Endothelial cell of umbilical vein (primary cell): ENCODE data around the gene FRRS1L. TPM values are rescaled to one million over a fixed set of nuclear protein-coding genes. Genes with fewer than 3 reads are reported as not detected.
A peak's percentile ranks its signal among the peaks of the same experiment; 100 is the strongest.

Source experiments
- BruUV-seq: library from RNA; stranded (reverse); fragments of 400-500 nt; replicated peaks from 2 replicates; lab custom pipeline; 2021; lab: Mats Ljungman, UMichigan
- CTCF ChIA-PET: fragments of 300-600, 350-600 bp; sonication (Branson Sonifier 250); formaldehyde crosslinking; loops from one replicate; lab custom pipeline; 2021; ENCODE audit warnings: antibody characterized with exemption, inconsistent platforms; lab: Charles Lee
- POLR2A ChIA-PET: fragments of 300-600, 350-600 bp; sonication (Branson Sonifier 250); formaldehyde crosslinking; loops from one replicate; lab custom pipeline; 2021; ENCODE audit warnings: antibody characterized with exemption, inconsistent platforms; lab: Charles Lee
- DNase-seq: peaks from one replicate; pipeline ENCODE4 v3.0.0-alpha.2; 2011; ENCODE audit warnings: low read depth, low spot score
- FAIRE-seq: peaks from 2 replicates; lab custom pipeline; 2011; peaks lifted over from hg19 to GRCh38; lab: Jason Lieb, UNC
- H2AFZ ChIP-seq: 2 replicates; pipeline ENCODE4 v1.6.0; 2012; ENCODE audit warnings: low read depth, low read length, control low read depth, inconsistent platforms
- H3K27ac ChIP-seq: 2 replicates; pipeline ENCODE4 v1.5.1; 2011; ENCODE audit warnings: low read depth, mild to moderate bottlenecking, control low read depth, low read length, moderate library complexity; ENCODE audit not compliant: insufficient read depth
- H3K27me3 ChIP-seq, 2 experiments: 2 replicates each; pipeline versions ENCODE4 v1.6.0 to v1.6.1; 2011; ENCODE audit warnings: low read length in 2 of 2, mixed read lengths in 1 of 2; ENCODE audit not compliant: control insufficient read depth in 2 of 2, insufficient read depth in 2 of 2
- H3K36me3 ChIP-seq, 2 experiments: 2 replicates in 1 of 2; 3 replicates in 1 of 2; pipeline ENCODE4 v1.5.1; 2011; ENCODE audit warnings: low read length in 2 of 2, mild to moderate bottlenecking in 1 of 2, moderate library complexity in 1 of 2; ENCODE audit not compliant: control insufficient read depth in 2 of 2, insufficient read depth in 2 of 2; ENCODE audit errors: extremely low read depth in 1 of 2
- H3K4me1 ChIP-seq: 3 replicates; pipeline ENCODE4 v1.5.1; 2011; ENCODE audit warnings: mild to moderate bottlenecking, low read length; ENCODE audit not compliant: control insufficient read depth, insufficient read depth; ENCODE audit errors: extremely low read depth
- H3K4me2 ChIP-seq: 2 replicates; pipeline ENCODE4 v1.6.1; 2011; ENCODE audit warnings: low read length, control low read depth, mixed read lengths; ENCODE audit not compliant: insufficient read depth
- H3K4me3 ChIP-seq, 3 experiments: fragments of 200-600 bp in 1 of 3; sonication (generic), shearing (Covaris generic) in 1 of 3; replicated peaks in 1 of 3; 2 replicates each; pipeline ENCODE4 v1.5.1; 2011 to 2016; ENCODE audit warnings: control low read depth in 3 of 3, low read length in 3 of 3, mild to moderate bottlenecking in 2 of 3, inconsistent platforms in 1 of 3, low read depth in 1 of 3, moderate library complexity in 1 of 3; ENCODE audit not compliant: insufficient read depth in 1 of 3
- H3K79me2 ChIP-seq: 2 replicates; pipeline ENCODE4 v1.6.0; 2012; ENCODE audit warnings: low read length, inconsistent platforms; ENCODE audit not compliant: control insufficient read depth, insufficient read depth
- H3K9ac ChIP-seq: replicated peaks from 2 replicates; pipeline ENCODE3; 2011; ENCODE audit warnings: low read length, control low read depth; ENCODE audit not compliant: insufficient read depth; ENCODE audit errors: extremely low read depth
- H3K9me1 ChIP-seq: replicated peaks from 3 replicates; pipeline ENCODE4 v1.6.0; 2011; ENCODE audit warnings: mild to moderate bottlenecking, low read length; ENCODE audit not compliant: control insufficient read depth, insufficient read depth; ENCODE audit errors: extremely low read depth
- H3K9me3 ChIP-seq: replicated peaks from 2 replicates; pipeline ENCODE4 v1.5.1; 2012; ENCODE audit warnings: low read length, inconsistent platforms; ENCODE audit not compliant: control insufficient read depth, insufficient read depth
- H4K20me1 ChIP-seq: replicated peaks from 2 replicates; pipeline ENCODE3; 2011; ENCODE audit warnings: mild to moderate bottlenecking, low read length; ENCODE audit not compliant: control insufficient read depth, insufficient read depth; ENCODE audit errors: extremely low read depth
- EZH2 ChIP-seq: IDR thresholded peaks from 2 replicates; pipeline ENCODE4 v1.6.1; 2012; ENCODE audit warnings: borderline replicate concordance, low read depth, mild to moderate bottlenecking, moderate library complexity, low read length, inconsistent platforms; ENCODE audit not compliant: severe bottlenecking
- FOS ChIP-seq: IDR thresholded peaks from 2 replicates; pipeline ENCODE4 v1.6.1; 2011; ENCODE audit warnings: mild to moderate bottlenecking, low read length, moderate library complexity, borderline replicate concordance; ENCODE audit not compliant: insufficient read depth
- GATA2 ChIP-seq: IDR thresholded peaks from 2 replicates; pipeline ENCODE4 v1.7.0; 2011; ENCODE audit warnings: low read depth, mild to moderate bottlenecking, moderate library complexity, mixed read lengths, low read length; ENCODE audit not compliant: insufficient read length, insufficient read depth
- JUN ChIP-seq: IDR thresholded peaks from 2 replicates; pipeline ENCODE4 v1.6.1; 2011; ENCODE audit warnings: borderline replicate concordance, low read depth; ENCODE audit not compliant: insufficient read length, insufficient read depth
- MYC ChIP-seq: IDR thresholded peaks from one replicate; pipeline ENCODE4 v1.6.1; 2011; ENCODE audit warnings: mild to moderate bottlenecking, low read depth, low read length
- POLR2A ChIP-seq: IDR thresholded peaks from 2 replicates; pipeline ENCODE4 v1.6.1; 2012; ENCODE audit warnings: low read depth, mild to moderate bottlenecking, control low read depth, low read length
- POLR2AphosphoS5 ChIP-seq: IDR thresholded peaks from 2 replicates; pipeline ENCODE4 v1.6.1; 2012; ENCODE audit warnings: low read depth, mild to moderate bottlenecking, control low read depth, low read length, moderate library complexity; ENCODE audit not compliant: insufficient read depth
- dilution Hi-C: fragments of 300-500 bp; cut with MboI; formaldehyde crosslinking; loops from one replicate; pipeline ENCODE4 v1.15.0; 2019; ENCODE audit warnings: low sequenced_read_pairs; ENCODE audit not compliant: extremely low pct_ligation_motif_present
- intact Hi-C: fragments of 100-400 bp; cut with micrococcal nuclease; formaldehyde crosslinking; loops from one replicate; pipeline ENCODE4 v1.10.0; 2022
- polyA plus RNA-seq, 4 experiments: library from polyadenylated mRNA; depleted of rRNA in 3 of 4; stranded (reverse) in 3 of 4; unstranded in 1 of 4; fragments of >200 nt; gene quantifications; 2 replicates each; pipeline versions ENCODE4 v1.2.1 to v1.2.3, GENCODE V29; 2011 to 2012; ENCODE audit warnings: missing spikeins in 1 of 4
- total RNA-seq: library from RNA; stranded (reverse); gene quantifications from 2 replicates; pipeline ENCODE4 v1.2.3, GENCODE V29; 2021
- TF ChIP-seq, protein P1 (sequence below), 2 donors: IDR thresholded peaks; 1 replicate in 1 of 2; 2 replicates in 1 of 2; pipeline ENCODE4 v1.5.1; 2011; ENCODE audit warnings: low read length in 2 of 2, mild to moderate bottlenecking in 2 of 2, moderate library complexity in 2 of 2, control low read depth in 1 of 2, inconsistent platforms in 1 of 2, low read depth in 1 of 2; ENCODE audit not compliant: insufficient read depth in 1 of 2; ENCODE audit errors: extremely low read depth in 1 of 2
- TF ChIP-seq, protein P2 (sequence below): IDR thresholded peaks from 2 replicates; pipeline ENCODE4 v1.6.1; 2011; ENCODE audit not compliant: insufficient read depth, insufficient read length

The FRRS1L gene
- total and polyA plus RNA-seq, 2 donors (not counting 3 experiments of a cell fraction or from before 2014, with no cell fraction given) = not detected

GRCh38 chr9:109108318-109108717, 58.7 kb downstream of the FRRS1L start:
- no peaks in the 10 kb centered on the region for H4K20me1 ChIP-seq
- H3K27ac ChIP-seq = peak overlapping the region; percentile 55
- peak overlapping the region; percentile 80 for H3K4me2 ChIP-seq
- no peak for FAIRE-seq
- no TSS peak for BruUV-seq
- peaks cover 75% of the 10 kb centered on the region for H3K79me2 ChIP-seq
- H3K4me3 ChIP-seq = peak overlapping the region in 1 of 3 experiments; percentile 21
- TF ChIP-seq FOS (no peak), GATA2 (no peak), JUN (no peak), MYC (no peak), POLR2AphosphoS5 (no peak), EZH2 (no peak), POLR2A (no peak)
- TF ChIP-seq, protein P1, sequence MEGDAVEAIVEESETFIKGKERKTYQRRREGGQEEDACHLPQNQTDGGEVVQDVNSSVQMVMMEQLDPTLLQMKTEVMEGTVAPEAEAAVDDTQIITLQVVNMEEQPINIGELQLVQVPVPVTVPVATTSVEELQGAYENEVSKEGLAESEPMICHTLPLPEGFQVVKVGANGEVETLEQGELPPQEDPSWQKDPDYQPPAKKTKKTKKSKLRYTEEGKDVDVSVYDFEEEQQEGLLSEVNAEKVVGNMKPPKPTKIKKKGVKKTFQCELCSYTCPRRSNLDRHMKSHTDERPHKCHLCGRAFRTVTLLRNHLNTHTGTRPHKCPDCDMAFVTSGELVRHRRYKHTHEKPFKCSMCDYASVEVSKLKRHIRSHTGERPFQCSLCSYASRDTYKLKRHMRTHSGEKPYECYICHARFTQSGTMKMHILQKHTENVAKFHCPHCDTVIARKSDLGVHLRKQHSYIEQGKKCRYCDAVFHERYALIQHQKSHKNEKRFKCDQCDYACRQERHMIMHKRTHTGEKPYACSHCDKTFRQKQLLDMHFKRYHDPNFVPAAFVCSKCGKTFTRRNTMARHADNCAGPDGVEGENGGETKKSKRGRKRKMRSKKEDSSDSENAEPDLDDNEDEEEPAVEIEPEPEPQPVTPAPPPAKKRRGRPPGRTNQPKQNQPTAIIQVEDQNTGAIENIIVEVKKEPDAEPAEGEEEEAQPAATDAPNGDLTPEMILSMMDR (IDR thresholded peaks at IDR 0.05; ENCODE audit: extremely low read depth in 1 of 2, insufficient read depth in 1 of 2, low read depth in 1 of 2, low read length in 2 of 2) = no peak
- TF ChIP-seq, protein P2, sequence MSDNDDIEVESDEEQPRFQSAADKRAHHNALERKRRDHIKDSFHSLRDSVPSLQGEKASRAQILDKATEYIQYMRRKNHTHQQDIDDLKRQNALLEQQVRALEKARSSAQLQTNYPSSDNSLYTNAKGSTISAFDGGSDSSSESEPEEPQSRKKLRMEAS = no peak
- CTCF ChIA-PET = interaction anchor here (1.2 to 2.8 kb wide), 4 partner anchors 10 to 75 kb away, joined by 5 to 16 read pairs (median 9); partner anchors contain the start of gene TMEM245
- no peak overlapping the region for H2AFZ ChIP-seq
- H3K9me3 ChIP-seq = no peaks in the 10 kb centered on the region
- intact Hi-C loops (loop anchor here (10.0 kb wide), 1 partner anchor 1824 kb away; the partner anchor contains the start of gene RAD23B), dilution Hi-C loops (no loop called here)
- H3K9me1 ChIP-seq = no peaks in the 10 kb centered on the region
- POLR2A ChIA-PET = interaction anchor here (2.0 kb wide), 1 partner anchor 11 kb away, joined by 8 read pairs; the partner anchor contains the start of gene TMEM245
- no peaks in the 10 kb centered on the region for H3K36me3 ChIP-seq
- peak overlapping the region; percentile 36 for H3K9ac ChIP-seq
- no peaks in the 10 kb centered on the region for H3K27me3 ChIP-seq
- peaks cover 52% of the 10 kb centered on the region for H3K4me1 ChIP-seq
- DNase-seq = peak; percentile 53
